Astrocyte of the spinal cord (primary cell): ENCODE data around the gene MYB.

Source experiments
- DNase-seq: peaks from one replicate; pipeline ENCODE4 v3.0.0; 2011; ENCODE audit warnings: low read depth, low spot score
- H3K4me3 ChIP-seq: 2 replicates; pipeline ENCODE4 v1.5.1; 2011; ENCODE audit warnings: low read depth, mild to moderate bottlenecking, low read length, moderate library complexity
- in situ Hi-C: cut with HindIII; loops from 2 replicates; pipeline ENCODE4 v1.10.0; 2017; ENCODE audit warnings: low sequenced_read_pairs
- TF ChIP-seq, protein P1 (sequence below): IDR thresholded peaks from 2 replicates; pipeline ENCODE4 v1.5.1; 2012; ENCODE audit warnings: low read depth, mild to moderate bottlenecking, low read length, inconsistent platforms

MYB gene

GRCh38 chr6:135188718-135189117 is 7.6 kb downstream of the MYB start:
- TF ChIP-seq, protein P1, sequence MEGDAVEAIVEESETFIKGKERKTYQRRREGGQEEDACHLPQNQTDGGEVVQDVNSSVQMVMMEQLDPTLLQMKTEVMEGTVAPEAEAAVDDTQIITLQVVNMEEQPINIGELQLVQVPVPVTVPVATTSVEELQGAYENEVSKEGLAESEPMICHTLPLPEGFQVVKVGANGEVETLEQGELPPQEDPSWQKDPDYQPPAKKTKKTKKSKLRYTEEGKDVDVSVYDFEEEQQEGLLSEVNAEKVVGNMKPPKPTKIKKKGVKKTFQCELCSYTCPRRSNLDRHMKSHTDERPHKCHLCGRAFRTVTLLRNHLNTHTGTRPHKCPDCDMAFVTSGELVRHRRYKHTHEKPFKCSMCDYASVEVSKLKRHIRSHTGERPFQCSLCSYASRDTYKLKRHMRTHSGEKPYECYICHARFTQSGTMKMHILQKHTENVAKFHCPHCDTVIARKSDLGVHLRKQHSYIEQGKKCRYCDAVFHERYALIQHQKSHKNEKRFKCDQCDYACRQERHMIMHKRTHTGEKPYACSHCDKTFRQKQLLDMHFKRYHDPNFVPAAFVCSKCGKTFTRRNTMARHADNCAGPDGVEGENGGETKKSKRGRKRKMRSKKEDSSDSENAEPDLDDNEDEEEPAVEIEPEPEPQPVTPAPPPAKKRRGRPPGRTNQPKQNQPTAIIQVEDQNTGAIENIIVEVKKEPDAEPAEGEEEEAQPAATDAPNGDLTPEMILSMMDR: no peak
- DNase-seq: no peak
- H3K4me3 ChIP-seq: no peak overlapping the region
- in situ Hi-C loops: no loop called here

DNA sequence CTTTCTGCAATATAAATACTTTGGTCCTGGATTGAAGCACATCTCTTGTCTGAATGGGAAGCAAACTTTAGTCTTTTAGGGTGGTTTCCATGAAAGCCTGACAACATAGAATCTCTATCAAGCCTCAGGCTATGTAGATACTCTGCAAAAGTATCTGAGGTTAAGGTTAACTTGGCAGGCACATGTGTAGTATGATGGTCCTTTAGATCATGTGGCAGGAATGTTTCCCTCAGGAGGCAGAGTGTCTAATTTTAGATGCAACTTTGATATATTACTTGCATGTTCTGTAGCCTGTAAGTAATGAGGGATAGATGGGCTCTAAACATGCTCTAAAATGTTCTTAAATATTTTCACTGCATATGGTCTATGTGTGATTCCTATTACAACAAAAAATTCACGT is 8.2 kb downstream of the MYB start:
- no peak overlapping the region for H3K4me3 ChIP-seq
- TF ChIP-seq, protein P1: no peak
- in situ Hi-C loops: no loop called here
- DNase-seq: no peak

DNA sequence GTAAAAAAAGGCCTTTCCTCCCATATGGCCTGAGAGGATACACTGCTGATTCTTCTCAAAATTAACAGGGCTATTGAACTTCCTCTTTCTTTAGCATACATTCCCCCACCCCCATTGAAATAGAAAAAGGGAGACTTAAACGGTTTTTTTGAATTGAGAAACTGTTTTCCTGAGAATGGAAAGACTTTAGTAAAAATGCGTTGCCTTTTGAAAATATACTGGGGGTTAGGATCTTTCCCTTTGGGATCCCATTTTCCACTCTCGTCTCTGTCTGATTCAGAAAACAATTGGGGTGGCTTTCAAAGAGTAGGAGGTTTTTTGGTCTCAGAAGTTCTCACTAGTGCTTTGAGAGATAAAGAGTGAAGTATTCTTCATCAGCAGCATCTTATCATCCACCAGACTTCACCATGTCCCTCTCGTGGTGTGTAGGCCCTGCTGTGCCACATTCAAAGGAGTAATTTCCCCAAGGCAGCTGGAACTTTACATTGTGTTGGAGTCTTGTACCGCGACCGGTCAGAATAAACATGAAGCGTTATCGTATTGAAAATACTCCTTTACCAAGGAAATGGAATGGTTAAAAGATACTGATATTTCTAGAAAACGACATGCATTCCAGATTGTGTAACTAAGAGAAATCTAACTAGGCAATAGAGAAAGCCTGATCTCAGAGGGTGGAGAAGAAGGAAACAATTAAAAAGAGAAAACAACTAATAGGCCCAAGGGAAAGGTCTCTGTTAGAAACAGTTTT is 10.6 kb downstream of the MYB start:
- no peak for DNase-seq
- in situ Hi-C loops: no loop called here
- no peak overlapping the region for H3K4me3 ChIP-seq

GRCh38 chr6:135192256-135193174 is 11.4 kb downstream of the MYB start:
- TF ChIP-seq, protein P1: no peak
- DNase-seq: no peak
- in situ Hi-C loops: no loop called here
- no peak overlapping the region for H3K4me3 ChIP-seq

More for the DNA sequence above, 10.6 kb downstream of the MYB start:
- TF ChIP-seq, protein P1: no peak

DNA sequence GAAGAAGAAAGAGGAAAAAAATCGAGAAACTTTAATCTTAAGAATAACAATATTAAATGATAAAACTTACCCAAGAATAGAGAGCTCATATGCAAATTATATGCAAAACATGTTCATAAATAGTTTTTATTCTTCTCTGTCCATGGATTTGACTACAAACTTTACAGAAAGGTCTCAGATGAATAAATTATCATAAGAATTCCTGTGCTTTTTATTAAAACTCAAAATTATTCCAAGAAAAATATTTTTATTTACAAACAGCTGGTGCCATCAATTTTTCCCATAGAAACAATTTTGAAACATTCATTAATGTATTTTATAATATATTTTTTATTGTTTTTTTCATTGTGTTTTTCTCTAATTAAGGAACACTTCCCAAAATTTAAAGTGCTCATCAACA is 12.1 kb downstream of the MYB start:
- H3K4me3 ChIP-seq: no peak overlapping the region
- in situ Hi-C loops: no loop called here
- TF ChIP-seq, protein P1: no peak
- DNase-seq: no peak

DNA sequence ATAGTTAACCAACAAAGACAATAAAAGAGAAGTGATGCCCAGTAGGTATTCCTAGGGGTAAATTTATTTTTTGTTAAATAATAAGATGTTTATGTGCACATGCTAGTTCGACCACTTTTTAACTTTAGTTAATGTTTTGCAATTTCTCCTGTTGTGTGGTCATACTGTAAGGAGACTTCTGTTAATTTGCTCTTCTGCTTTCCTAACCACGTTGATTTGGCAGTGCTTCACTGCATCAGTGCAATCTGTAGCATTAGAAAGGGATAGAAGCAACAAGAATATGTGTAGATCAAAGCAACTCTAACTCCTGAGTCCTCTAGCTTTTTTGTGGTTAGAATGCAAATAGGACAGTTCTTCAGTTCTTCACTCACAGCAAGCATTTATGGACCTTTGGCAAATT is 13.9 kb downstream of the MYB start:
- in situ Hi-C loops: no loop called here
- H3K4me3 ChIP-seq: no peak overlapping the region
- DNase-seq: no peak
- TF ChIP-seq, protein P1: no peak
